ENCODE data around the gene CX3CR1.

- TF ChIP-seq, protein P1, sequence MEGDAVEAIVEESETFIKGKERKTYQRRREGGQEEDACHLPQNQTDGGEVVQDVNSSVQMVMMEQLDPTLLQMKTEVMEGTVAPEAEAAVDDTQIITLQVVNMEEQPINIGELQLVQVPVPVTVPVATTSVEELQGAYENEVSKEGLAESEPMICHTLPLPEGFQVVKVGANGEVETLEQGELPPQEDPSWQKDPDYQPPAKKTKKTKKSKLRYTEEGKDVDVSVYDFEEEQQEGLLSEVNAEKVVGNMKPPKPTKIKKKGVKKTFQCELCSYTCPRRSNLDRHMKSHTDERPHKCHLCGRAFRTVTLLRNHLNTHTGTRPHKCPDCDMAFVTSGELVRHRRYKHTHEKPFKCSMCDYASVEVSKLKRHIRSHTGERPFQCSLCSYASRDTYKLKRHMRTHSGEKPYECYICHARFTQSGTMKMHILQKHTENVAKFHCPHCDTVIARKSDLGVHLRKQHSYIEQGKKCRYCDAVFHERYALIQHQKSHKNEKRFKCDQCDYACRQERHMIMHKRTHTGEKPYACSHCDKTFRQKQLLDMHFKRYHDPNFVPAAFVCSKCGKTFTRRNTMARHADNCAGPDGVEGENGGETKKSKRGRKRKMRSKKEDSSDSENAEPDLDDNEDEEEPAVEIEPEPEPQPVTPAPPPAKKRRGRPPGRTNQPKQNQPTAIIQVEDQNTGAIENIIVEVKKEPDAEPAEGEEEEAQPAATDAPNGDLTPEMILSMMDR (IDR thresholded peaks at IDR 0.05; ENCODE audit: low read length): no peak
- TF ChIP-seq EZH2 (optimal IDR thresholded peaks at IDR 0.05; ENCODE audit: low read depth, low read length): no peak
These were observed 4.8 kb downstream of the CX3CR1 start for GRCh38 chr3:39275052-39275451.
